Cardiac muscle cell (in vitro differentiated cells and primary cell): Measurements from ENCODE around the gene CHPF2. TPM values are rescaled to one million over a fixed set of nuclear protein-coding genes. Genes with fewer than 3 reads are reported as not detected.

Experiments
- DNase-seq, 2 donors: peaks; one replicate each; pipeline versions ENCODE4 v3.0.0 to v3.0.0-alpha.2; 2010 to 2017; ENCODE audit warnings: low read depth in 1 of 2, low spot score in 1 of 2
- H3K27ac ChIP-seq: fragments of 200-600 bp; sonication (generic); 2 replicates; pipeline ENCODE4 v1.5.1; 2016
- H3K27me3 ChIP-seq: fragments of 200-600 bp; sonication (generic); 2 replicates; pipeline ENCODE4 v1.6.0; 2016; ENCODE audit warnings: control low read depth
- H3K36me3 ChIP-seq: fragments of 200-600 bp; sonication (generic); 2 replicates; pipeline ENCODE4 v1.5.1; 2016; ENCODE audit warnings: control low read depth
- H3K4me1 ChIP-seq: fragments of 200-600 bp; sonication (generic); 2 replicates; pipeline ENCODE4 v1.8.1; 2017; ENCODE audit warnings: low read depth, mild to moderate bottlenecking, mixed run types
- H3K4me3 ChIP-seq: fragments of 200-600 bp; sonication (generic); 2 replicates; pipeline ENCODE4 v1.5.1; 2016; ENCODE audit warnings: mild to moderate bottlenecking
- H3K9me3 ChIP-seq: fragments of 200-600 bp; sonication (generic); 2 replicates; pipeline ENCODE4 v1.5.1; 2017; ENCODE audit warnings: low read depth, mild to moderate bottlenecking, control low read depth
- CTCF ChIP-seq: IDR thresholded peaks from 2 replicates; pipeline ENCODE4 v1.5.1; 2012; ENCODE audit warnings: low read depth, mild to moderate bottlenecking, low read length
- polyA plus RNA-seq: library from polyadenylated mRNA; unstranded; fragments of >200 nt; fragmentation: Nextera tagmentation; extraction: Ambion mirVana; gene quantifications from 2 replicates; pipeline ENCODE4 v1.2.1, GENCODE V29; 2016
- total RNA-seq: library from RNA; depleted of rRNA; stranded (reverse); fragments of >200 nt; gene quantifications from 2 replicates; pipeline ENCODE4 v1.2.3, GENCODE V29; 2016

The CHPF2 gene
- total and polyA plus RNA-seq, 2 experiments from 2014 or later: 31.7 to 37.0 TPM

GRCh38 chr7:151249034-151249731 is 16.9 kb downstream of the CHPF2 start:
- Histone ChIP-seq H3K4me3 (peak overlapping the region; percentile 100), H3K4me1 (peaks cover 59% of the 10 kb centered on the region), H3K27ac (peak overlapping the region; percentile 99), H3K36me3 (peaks cover 4% of the 10 kb centered on the region), H3K9me3 (no peaks in the 10 kb centered on the region), H3K27me3 (no peaks in the 10 kb centered on the region)
- peak; percentile 57 to 77 for DNase-seq
- TF ChIP-seq CTCF: no peak

- Histone ChIP-seq H3K9me3 (no peaks in the 10 kb centered on the region), H3K27ac (peak overlapping the region; percentile 99), H3K4me1 (peaks cover 55% of the 10 kb centered on the region), H3K4me3 (peak overlapping the region; percentile 100), H3K27me3 (no peaks in the 10 kb centered on the region), H3K36me3 (peaks cover 4% of the 10 kb centered on the region)
- peak; percentile 77 to 80 for DNase-seq
- TF ChIP-seq CTCF: no peak
These were observed 17.4 kb downstream of the CHPF2 start for GRCh38 chr7:151249732-151250072.

- Histone ChIP-seq H3K27ac (peak overlapping the region; percentile 99), H3K27me3 (no peaks in the 10 kb centered on the region)
- TF ChIP-seq CTCF: no peak
These were observed 18.2 kb downstream of the CHPF2 start for GRCh38 chr7:151250181-151251132.

GRCh38 chr7:151251328-151251688 is 19.0 kb downstream of the CHPF2 start:
- H3K36me3 ChIP-seq: peaks cover 4% of the 10 kb centered on the region
- H3K27me3 ChIP-seq: no peaks in the 10 kb centered on the region
- peaks cover 44% of the 10 kb centered on the region for H3K4me1 ChIP-seq
- no peak for DNase-seq
- TF ChIP-seq CTCF: no peak
- H3K27ac ChIP-seq: peak overlapping the region; percentile 99
- H3K9me3 ChIP-seq: no peaks in the 10 kb centered on the region
- H3K4me3 ChIP-seq: peak overlapping the region; percentile 36

More at GRCh38 chr7:151250181-151251132, 18.2 kb downstream of the CHPF2 start:
- H3K9me3 ChIP-seq: no peaks in the 10 kb centered on the region
- peaks cover 4% of the 10 kb centered on the region for H3K36me3 ChIP-seq
- peaks cover 52% of the 10 kb centered on the region for H3K4me1 ChIP-seq
- H3K4me3 ChIP-seq: peak overlapping the region; percentile 100
- no peak for DNase-seq

- Histone ChIP-seq H3K36me3 (peaks cover 4% of the 10 kb centered on the region), H3K9me3 (no peaks in the 10 kb centered on the region), H3K4me3 (peak overlapping the region; percentile 36), H3K4me1 (peaks cover 38% of the 10 kb centered on the region), H3K27ac (peak overlapping the region; percentile 99), H3K27me3 (no peaks in the 10 kb centered on the region)
- no peak for TF ChIP-seq CTCF
- peak; percentile 87 to 88 for DNase-seq
These were observed 19.6 kb downstream of the CHPF2 start for GRCh38 chr7:151251689-151252560.
